GM23338 (cell line): Measurements from ENCODE around the gene ETV3. TPM values are rescaled to one million over a fixed set of nuclear protein-coding genes. Genes with fewer than 3 reads are reported as not detected.

ENCODE experiments used
- ATAC-seq: fragments of 200-7000 bp; cut with Tn5 transposase; 3 replicates; pipeline ENCODE4 v1.9.1; 2020
- DNase-seq: peaks from one replicate; pipeline ENCODE4 v3.0.0-alpha.2; 2015; ENCODE audit warnings: low spot score
- H2AFZ ChIP-seq: fragments of 200-600 bp; sonication (generic); 2 replicates; pipeline ENCODE4 v1.8.0; 2016; ENCODE audit warnings: antibody characterized with exemption, mild to moderate bottlenecking, moderate library complexity
- H3F3A ChIP-seq: fragments of 200-600 bp; sonication (generic); replicated peaks from 2 replicates; pipeline ENCODE4 v1.8.0; 2017; ENCODE audit warnings: antibody characterized with exemption, mixed run types, low read depth
- H3K27ac ChIP-seq: fragments of 200-600 bp; sonication (generic); 2 replicates; pipeline ENCODE4 v1.6.1; 2016; ENCODE audit warnings: low read depth
- H3K27me3 ChIP-seq: fragments of 200-600 bp; sonication (generic); 2 replicates; pipeline ENCODE4 v1.8.0; 2016; ENCODE audit warnings: mild to moderate bottlenecking, mixed run types, moderate library complexity; ENCODE audit not compliant: insufficient read depth
- H3K36me3 ChIP-seq: fragments of 200-600 bp; sonication (generic); 2 replicates; pipeline ENCODE4 v1.8.0; 2016; ENCODE audit warnings: mild to moderate bottlenecking; ENCODE audit not compliant: insufficient read depth
- H3K4me1 ChIP-seq: fragments of 200-600 bp; sonication (generic); 2 replicates; pipeline ENCODE4 v1.8.0; 2016; ENCODE audit warnings: mild to moderate bottlenecking, moderate library complexity; ENCODE audit not compliant: insufficient read depth
- H3K4me2 ChIP-seq: fragments of 200-600 bp; sonication (generic); 2 replicates; pipeline ENCODE4 v1.7.1; 2017; ENCODE audit warnings: mixed run types
- H3K4me3 ChIP-seq: fragments of 200-600 bp; sonication (generic); 2 replicates; pipeline ENCODE4 v1.6.1; 2016; ENCODE audit warnings: mixed run types
- H3K79me2 ChIP-seq: fragments of 200-600 bp; sonication (generic); replicated peaks from 2 replicates; pipeline ENCODE4 v1.8.0; 2017; ENCODE audit warnings: mild to moderate bottlenecking; ENCODE audit not compliant: insufficient read depth
- H3K9me2 ChIP-seq: fragments of 200-600 bp; sonication (generic); 2 replicates; pipeline ENCODE4 v1.8.0; 2017; ENCODE audit not compliant: insufficient read depth
- H4K20me1 ChIP-seq: fragments of 200-600 bp; sonication (generic); replicated peaks from 2 replicates; pipeline ENCODE4 v1.8.0; 2017; ENCODE audit warnings: mild to moderate bottlenecking; ENCODE audit not compliant: insufficient read depth
- H3K27ac Mint-ChIP-seq: 2 replicates; pipeline ENCODE4 v1.8.0; 2020; ENCODE audit warnings: inconsistent platforms, mild to moderate bottlenecking, moderate library complexity, mixed read lengths
- H3K27me3 Mint-ChIP-seq: 3 replicates; pipeline ENCODE4 v1.8.0; 2022; ENCODE audit warnings: low read depth, mild to moderate bottlenecking, moderate library complexity, mixed read lengths, inconsistent platforms; ENCODE audit not compliant: insufficient read depth, poor library complexity
- H3K36me3 Mint-ChIP-seq: 3 replicates; pipeline ENCODE4 v1.8.0; 2021; ENCODE audit warnings: low read depth, mild to moderate bottlenecking, inconsistent platforms, moderate library complexity, mixed read lengths
- H3K4me1 Mint-ChIP-seq: 3 replicates; pipeline ENCODE4 v1.8.0; 2020; ENCODE audit warnings: mild to moderate bottlenecking, inconsistent platforms, mixed read lengths
- H3K4me3 Mint-ChIP-seq: 3 replicates; pipeline ENCODE4 v1.8.0; 2021; ENCODE audit warnings: moderate library complexity, mild to moderate bottlenecking, inconsistent platforms, mixed read lengths
- H3K9me3 Mint-ChIP-seq: 3 replicates; pipeline ENCODE4 v1.8.0; 2020; ENCODE audit warnings: moderate library complexity, mild to moderate bottlenecking, inconsistent platforms, mixed read lengths
- CREB1 ChIP-seq: fragments of 250-450 bp; sonication (Bioruptor Pico); IDR thresholded peaks from 2 replicates; pipeline ENCODE4 v1.5.0; 2020; ENCODE audit warnings: low read depth, mild to moderate bottlenecking, moderate library complexity
- EZH2 ChIP-seq: fragments of 200-600 bp; sonication (generic); IDR thresholded peaks from one replicate; pipeline ENCODE4 v1.8.0; 2017; ENCODE audit warnings: antibody characterized with exemption, mild to moderate bottlenecking, low read depth; ENCODE audit not compliant: unreplicated experiment
- EZH2phosphoT487 ChIP-seq: fragments of 200-600 bp; sonication (generic); IDR thresholded peaks from one replicate; pipeline ENCODE4 v1.8.1; 2018; ENCODE audit warnings: antibody characterized with exemption; ENCODE audit not compliant: unreplicated experiment
- JUNB ChIP-seq: IDR thresholded peaks from one replicate; pipeline ENCODE4 v1.6.1; 2016; ENCODE audit warnings: antibody characterized with exemption; ENCODE audit not compliant: unreplicated experiment
- NANOG ChIP-seq: IDR thresholded peaks from 2 replicates; pipeline ENCODE4 v1.6.1; 2016; ENCODE audit warnings: antibody characterized with exemption, borderline replicate concordance
- POLR2AphosphoS5 ChIP-seq: IDR thresholded peaks from 2 replicates; pipeline ENCODE4 v1.6.1; 2016; ENCODE audit warnings: antibody characterized with exemption, low read depth
- ZNF114 ChIP-seq: fragments of 250-450 bp; sonication (Bioruptor Pico); IDR thresholded peaks from 2 replicates; pipeline ENCODE4 v1.5.0; 2020; ENCODE audit warnings: mild to moderate bottlenecking, moderate library complexity
- ZNF331 ChIP-seq: fragments of 250-450 bp; sonication (Bioruptor Pico); IDR thresholded peaks from 2 replicates; pipeline ENCODE4 v1.5.0; 2020; ENCODE audit warnings: low read depth, mild to moderate bottlenecking, moderate library complexity
- polyA plus RNA-seq: library from polyadenylated mRNA; unstranded; fragments of >200 nt; fragmentation: Nextera tagmentation; extraction: Ambion mirVana; gene quantifications from 2 replicates; pipeline ENCODE4 v1.2.1, GENCODE V29; 2016
- total RNA-seq: library from RNA; depleted of rRNA; stranded (reverse); fragments of >200 nt; shearing (Covaris generic); gene quantifications from 2 replicates; pipeline ENCODE4 v1.2.3, GENCODE V29; 2014
- TF ChIP-seq, protein P1 (sequence below): fragments of 250-450 bp; sonication (Bioruptor Pico); IDR thresholded peaks from 2 replicates; pipeline ENCODE4 v1.5.0; 2020; ENCODE audit warnings: mild to moderate bottlenecking, moderate library complexity
- TF ChIP-seq, protein P2 (sequence below): IDR thresholded peaks from one replicate; pipeline ENCODE4 v1.6.1; 2018; ENCODE audit warnings: antibody characterized with exemption; ENCODE audit not compliant: unreplicated experiment
- TF ChIP-seq, protein P3 (sequence below), 2 experiments: fragments of 200-600 bp in 1 of 2; sonication (generic) in 1 of 2; conservative IDR thresholded peaks; 2 replicates each; pipeline versions ENCODE4 v1.5.1 to v1.6.1; 2016 to 2017; ENCODE audit warnings: antibody characterized with exemption in 2 of 2, low read depth in 2 of 2, mild to moderate bottlenecking in 2 of 2, moderate library complexity in 1 of 2

Gene ETV3
- total and polyA plus RNA-seq, 2 experiments from 2014 or later: 8.1 to 19.6 TPM

DNA sequence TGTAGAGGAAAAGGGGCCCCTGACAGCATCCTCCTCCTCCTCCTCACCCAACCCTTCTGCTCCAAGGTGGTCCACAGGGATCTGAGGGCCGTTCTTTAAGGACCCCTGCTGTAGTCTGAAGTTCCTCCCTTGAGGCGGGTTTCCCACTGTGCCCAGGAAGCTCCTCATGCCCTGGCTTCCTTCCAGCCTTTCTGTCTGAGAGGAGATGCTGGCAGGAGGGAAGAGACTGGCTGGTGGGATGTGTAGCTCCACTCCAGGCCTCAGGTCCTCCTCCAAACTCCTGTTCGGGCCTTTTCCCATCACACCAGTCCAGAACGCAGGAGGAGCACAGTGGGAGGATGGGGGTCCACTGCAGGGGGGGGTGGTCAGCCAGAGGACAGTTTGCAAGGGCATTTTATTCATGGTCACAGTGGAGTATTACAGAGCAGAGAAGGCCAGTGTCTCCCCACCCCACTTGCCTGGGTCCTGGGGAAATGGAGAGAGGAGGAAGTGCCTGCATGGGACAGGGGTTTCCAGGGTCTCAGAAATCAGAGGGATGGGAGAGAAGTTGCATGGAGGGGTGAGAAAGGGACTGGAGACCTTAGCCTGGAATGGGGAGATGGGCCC is 46.4 kb downstream of the ETV3 start:
- Histone ChIP-seq H3K79me2 (no peaks in the 10 kb centered on the region), H3F3A (no peaks in the 10 kb centered on the region), H2AFZ (no peak overlapping the region), H3K36me3 (no peaks in the 10 kb centered on the region), H4K20me1 (no peaks in the 10 kb centered on the region), H3K27ac (no peak overlapping the region), H3K27me3 (no peaks in the 10 kb centered on the region), H3K4me1 (peaks cover 12% of the 10 kb centered on the region; the same call in 1 of the 2 replicates), H3K9me2 (no peaks in the 10 kb centered on the region), H3K4me2 (no peak overlapping the region), H3K4me3 (no peak overlapping the region)
- Mint-ChIP-seq H3K27ac (no peak overlapping the region), H3K9me3 (no peaks in the 10 kb centered on the region), H3K36me3 (no peaks in the 10 kb centered on the region; the same call in 2 of the 3 replicates), H3K4me3 (no peak overlapping the region), H3K27me3 (peaks cover 17% of the 10 kb centered on the region), H3K4me1 (peaks cover 17% of the 10 kb centered on the region)
- no peak for TF ChIP-seq NANOG
- no peak for DNase-seq
- no peak for ATAC-seq

DNA sequence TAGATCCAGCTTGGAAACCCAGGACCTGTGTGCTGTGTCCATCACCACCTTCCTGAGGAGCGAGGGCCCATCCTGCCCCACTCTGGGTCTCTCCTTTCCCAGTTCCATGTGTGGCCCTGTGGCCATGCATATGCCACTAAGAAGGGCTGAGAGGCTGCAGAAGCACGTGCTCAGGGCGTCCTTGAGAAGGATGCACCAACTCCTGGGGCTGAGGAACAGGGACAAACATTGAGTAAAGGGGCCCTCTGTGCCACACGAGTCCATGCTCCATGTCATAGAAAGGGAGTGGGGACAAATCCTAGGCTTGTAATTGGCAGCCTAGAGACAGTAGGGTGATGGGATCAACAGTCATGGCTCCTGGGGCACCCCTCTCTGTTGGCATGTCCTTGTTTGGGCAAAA is 47.0 kb downstream of the ETV3 start:
- Histone ChIP-seq H3K27ac (no peak overlapping the region), H3K27me3 (no peaks in the 10 kb centered on the region), H3K4me1 (peaks cover 17% of the 10 kb centered on the region), H2AFZ (peak overlapping the region; percentile 75; the same call in 1 of the 2 replicates), H3K79me2 (no peaks in the 10 kb centered on the region), H3K4me3 (no peak overlapping the region), H3F3A (no peaks in the 10 kb centered on the region), H4K20me1 (no peaks in the 10 kb centered on the region), H3K4me2 (no peak overlapping the region), H3K36me3 (no peaks in the 10 kb centered on the region), H3K9me2 (no peaks in the 10 kb centered on the region)
- Mint-ChIP-seq H3K9me3 (no peaks in the 10 kb centered on the region), H3K27ac (no peak overlapping the region), H3K36me3 (no peaks in the 10 kb centered on the region; the same call in 2 of the 3 replicates), H3K4me3 (no peak overlapping the region), H3K27me3 (peaks cover 14% of the 10 kb centered on the region), H3K4me1 (peaks cover 20% of the 10 kb centered on the region)
- ATAC-seq (no peak), DNase-seq (no peak)
- TF ChIP-seq POLR2AphosphoS5 (no peak), ZNF114 (CRISPR knock-in tag) (no peak), JUNB (no peak), EZH2phosphoT487 (no peak), EZH2 (no peak), CREB1 (CRISPR knock-in tag) (no peak), ZNF331 (CRISPR knock-in tag) (no peak)
- TF ChIP-seq, protein P1, sequence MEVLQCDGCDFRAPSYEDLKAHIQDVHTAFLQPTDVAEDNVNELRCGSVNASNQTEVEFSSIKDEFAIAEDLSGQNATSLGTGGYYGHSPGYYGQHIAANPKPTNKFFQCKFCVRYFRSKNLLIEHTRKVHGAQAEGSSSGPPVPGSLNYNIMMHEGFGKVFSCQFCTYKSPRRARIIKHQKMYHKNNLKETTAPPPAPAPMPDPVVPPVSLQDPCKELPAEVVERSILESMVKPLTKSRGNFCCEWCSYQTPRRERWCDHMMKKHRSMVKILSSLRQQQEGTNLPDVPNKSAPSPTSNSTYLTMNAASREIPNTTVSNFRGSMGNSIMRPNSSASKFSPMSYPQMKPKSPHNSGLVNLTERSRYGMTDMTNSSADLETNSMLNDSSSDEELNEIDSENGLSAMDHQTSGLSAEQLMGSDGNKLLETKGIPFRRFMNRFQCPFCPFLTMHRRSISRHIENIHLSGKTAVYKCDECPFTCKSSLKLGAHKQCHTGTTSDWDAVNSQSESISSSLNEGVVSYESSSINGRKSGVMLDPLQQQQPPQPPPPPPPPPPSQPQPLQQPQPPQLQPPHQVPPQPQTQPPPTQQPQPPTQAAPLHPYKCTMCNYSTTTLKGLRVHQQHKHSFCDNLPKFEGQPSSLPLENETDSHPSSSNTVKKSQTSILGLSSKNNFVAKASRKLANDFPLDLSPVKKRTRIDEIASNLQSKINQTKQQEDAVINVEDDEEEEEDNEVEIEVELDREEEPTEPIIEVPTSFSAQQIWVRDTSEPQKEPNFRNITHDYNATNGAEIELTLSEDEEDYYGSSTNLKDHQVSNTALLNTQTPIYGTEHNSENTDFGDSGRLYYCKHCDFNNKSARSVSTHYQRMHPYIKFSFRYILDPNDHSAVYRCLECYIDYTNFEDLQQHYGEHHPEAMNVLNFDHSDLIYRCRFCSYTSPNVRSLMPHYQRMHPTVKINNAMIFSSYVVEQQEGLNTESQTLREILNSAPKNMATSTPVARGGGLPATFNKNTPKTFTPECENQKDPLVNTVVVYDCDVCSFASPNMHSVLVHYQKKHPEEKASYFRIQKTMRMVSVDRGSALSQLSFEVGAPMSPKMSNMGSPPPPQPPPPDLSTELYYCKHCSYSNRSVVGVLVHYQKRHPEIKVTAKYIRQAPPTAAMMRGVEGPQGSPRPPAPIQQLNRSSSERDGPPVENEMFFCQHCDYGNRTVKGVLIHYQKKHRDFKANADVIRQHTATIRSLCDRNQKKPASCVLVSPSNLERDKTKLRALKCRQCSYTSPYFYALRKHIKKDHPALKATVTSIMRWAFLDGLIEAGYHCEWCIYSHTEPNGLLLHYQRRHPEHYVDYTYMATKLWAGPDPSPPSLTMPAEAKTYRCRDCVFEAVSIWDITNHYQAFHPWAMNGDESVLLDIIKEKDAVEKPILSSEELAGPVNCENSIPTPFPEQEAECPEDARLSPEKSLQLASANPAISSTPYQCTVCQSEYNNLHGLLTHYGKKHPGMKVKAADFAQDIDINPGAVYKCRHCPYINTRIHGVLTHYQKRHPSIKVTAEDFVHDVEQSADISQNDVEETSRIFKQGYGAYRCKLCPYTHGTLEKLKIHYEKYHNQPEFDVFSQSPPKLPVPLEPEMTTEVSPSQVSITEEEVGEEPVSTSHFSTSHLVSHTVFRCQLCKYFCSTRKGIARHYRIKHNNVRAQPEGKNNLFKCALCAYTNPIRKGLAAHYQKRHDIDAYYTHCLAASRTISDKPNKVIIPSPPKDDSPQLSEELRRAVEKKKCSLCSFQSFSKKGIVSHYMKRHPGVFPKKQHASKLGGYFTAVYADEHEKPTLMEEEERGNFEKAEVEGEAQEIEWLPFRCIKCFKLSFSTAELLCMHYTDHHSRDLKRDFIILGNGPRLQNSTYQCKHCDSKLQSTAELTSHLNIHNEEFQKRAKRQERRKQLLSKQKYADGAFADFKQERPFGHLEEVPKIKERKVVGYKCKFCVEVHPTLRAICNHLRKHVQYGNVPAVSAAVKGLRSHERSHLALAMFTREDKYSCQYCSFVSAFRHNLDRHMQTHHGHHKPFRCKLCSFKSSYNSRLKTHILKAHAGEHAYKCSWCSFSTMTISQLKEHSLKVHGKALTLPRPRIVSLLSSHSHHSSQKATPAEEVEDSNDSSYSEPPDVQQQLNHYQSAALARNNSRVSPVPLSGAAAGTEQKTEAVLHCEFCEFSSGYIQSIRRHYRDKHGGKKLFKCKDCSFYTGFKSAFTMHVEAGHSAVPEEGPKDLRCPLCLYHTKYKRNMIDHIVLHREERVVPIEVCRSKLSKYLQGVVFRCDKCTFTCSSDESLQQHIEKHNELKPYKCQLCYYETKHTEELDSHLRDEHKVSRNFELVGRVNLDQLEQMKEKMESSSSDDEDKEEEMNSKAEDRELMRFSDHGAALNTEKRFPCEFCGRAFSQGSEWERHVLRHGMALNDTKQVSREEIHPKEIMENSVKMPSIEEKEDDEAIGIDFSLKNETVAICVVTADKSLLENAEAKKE (CRISPR knock-in tag): no peak
- TF ChIP-seq, protein P2, sequence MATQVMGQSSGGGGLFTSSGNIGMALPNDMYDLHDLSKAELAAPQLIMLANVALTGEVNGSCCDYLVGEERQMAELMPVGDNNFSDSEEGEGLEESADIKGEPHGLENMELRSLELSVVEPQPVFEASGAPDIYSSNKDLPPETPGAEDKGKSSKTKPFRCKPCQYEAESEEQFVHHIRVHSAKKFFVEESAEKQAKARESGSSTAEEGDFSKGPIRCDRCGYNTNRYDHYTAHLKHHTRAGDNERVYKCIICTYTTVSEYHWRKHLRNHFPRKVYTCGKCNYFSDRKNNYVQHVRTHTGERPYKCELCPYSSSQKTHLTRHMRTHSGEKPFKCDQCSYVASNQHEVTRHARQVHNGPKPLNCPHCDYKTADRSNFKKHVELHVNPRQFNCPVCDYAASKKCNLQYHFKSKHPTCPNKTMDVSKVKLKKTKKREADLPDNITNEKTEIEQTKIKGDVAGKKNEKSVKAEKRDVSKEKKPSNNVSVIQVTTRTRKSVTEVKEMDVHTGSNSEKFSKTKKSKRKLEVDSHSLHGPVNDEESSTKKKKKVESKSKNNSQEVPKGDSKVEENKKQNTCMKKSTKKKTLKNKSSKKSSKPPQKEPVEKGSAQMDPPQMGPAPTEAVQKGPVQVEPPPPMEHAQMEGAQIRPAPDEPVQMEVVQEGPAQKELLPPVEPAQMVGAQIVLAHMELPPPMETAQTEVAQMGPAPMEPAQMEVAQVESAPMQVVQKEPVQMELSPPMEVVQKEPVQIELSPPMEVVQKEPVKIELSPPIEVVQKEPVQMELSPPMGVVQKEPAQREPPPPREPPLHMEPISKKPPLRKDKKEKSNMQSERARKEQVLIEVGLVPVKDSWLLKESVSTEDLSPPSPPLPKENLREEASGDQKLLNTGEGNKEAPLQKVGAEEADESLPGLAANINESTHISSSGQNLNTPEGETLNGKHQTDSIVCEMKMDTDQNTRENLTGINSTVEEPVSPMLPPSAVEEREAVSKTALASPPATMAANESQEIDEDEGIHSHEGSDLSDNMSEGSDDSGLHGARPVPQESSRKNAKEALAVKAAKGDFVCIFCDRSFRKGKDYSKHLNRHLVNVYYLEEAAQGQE: no peak
- TF ChIP-seq, protein P3, sequence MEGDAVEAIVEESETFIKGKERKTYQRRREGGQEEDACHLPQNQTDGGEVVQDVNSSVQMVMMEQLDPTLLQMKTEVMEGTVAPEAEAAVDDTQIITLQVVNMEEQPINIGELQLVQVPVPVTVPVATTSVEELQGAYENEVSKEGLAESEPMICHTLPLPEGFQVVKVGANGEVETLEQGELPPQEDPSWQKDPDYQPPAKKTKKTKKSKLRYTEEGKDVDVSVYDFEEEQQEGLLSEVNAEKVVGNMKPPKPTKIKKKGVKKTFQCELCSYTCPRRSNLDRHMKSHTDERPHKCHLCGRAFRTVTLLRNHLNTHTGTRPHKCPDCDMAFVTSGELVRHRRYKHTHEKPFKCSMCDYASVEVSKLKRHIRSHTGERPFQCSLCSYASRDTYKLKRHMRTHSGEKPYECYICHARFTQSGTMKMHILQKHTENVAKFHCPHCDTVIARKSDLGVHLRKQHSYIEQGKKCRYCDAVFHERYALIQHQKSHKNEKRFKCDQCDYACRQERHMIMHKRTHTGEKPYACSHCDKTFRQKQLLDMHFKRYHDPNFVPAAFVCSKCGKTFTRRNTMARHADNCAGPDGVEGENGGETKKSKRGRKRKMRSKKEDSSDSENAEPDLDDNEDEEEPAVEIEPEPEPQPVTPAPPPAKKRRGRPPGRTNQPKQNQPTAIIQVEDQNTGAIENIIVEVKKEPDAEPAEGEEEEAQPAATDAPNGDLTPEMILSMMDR (conservative IDR thresholded peaks at IDR 0.05; ENCODE audit: low read depth in 2 of 2): no peak
